Measurements from ENCODE around the gene COPG2.

DNA sequence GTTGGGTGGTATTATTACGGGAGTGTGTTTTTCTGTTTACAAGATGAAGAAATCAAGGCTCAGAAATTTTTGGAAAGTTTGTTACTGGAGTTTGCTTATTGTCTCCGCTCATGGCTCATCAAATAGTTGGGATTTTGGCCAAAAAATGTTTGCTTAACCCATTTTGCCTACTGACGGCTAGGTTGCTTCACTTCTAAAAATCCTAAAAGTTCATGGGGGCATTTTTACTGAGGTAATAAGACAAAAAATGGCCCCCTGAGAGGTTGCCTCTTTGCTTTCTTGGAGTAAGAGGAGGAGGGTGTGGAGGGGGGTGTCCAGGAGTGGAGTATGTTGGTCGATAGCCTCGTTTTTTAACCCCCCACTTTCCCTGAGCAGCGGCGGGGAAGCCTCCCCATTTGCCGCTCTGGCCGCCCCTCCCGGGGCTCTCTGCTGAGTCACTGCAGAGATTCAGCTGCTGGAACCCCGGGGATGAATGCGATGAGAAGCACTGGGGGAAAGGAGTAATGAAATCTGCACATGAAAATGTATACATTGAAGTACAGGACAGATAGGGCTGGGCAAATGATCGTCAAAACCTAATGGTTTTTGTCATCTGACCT, 175.2 kb downstream of the COPG2 start:
- no peak for TF ChIP-seq CTCF (conservative IDR thresholded peaks at IDR 0.05; ENCODE audit: low read length)
- no peak for TF ChIP-seq EZH2phosphoT487 (IDR thresholded peaks at IDR 0.05; ENCODE audit: borderline replicate concordance)

Measured in Loucy (cell line).